Glomerular visceral epithelial cell (primary cell): ENCODE measurements around the gene TMEM37.

Experiments used
- DNase-seq: peaks from one replicate; pipeline ENCODE4 v3.0.0-alpha.2; 2016; ENCODE audit errors: extremely low spot score

The TMEM37 gene

DNA sequence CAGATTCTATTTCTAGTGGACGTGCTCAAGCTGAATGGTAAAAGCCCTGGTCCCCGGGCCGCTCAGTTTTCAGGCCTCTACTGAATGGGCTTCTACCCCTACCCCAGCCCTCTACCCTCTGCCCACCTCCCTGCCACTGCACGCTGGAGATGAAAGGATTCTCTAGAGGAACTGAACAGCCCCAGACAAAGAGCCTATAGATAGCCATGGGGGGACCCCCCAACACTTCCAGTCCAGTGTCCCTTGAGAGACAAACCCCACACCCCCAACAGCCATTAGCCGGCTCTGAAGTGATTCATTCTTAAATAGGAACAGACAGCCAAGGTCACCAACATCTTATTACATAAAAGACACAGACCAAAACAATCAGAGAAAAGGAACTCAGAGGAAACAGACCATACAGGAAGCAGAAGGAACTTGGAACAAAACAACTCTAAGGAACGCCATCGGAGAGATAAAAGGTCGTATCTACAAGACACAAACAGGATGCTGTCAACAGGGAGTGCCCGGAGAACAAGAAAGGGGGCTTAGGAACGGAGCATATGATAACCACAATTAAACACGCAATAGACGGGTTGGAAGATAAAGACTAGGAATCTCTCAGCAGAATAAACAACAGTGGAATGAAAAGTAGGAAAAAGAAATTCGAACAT is 23.5 kb downstream of the TMEM37 start:
- no peak for DNase-seq

- no peak for DNase-seq
These were observed 28.4 kb downstream of the TMEM37 start for GRCh38 chr2:119460076-119460475.

DNA sequence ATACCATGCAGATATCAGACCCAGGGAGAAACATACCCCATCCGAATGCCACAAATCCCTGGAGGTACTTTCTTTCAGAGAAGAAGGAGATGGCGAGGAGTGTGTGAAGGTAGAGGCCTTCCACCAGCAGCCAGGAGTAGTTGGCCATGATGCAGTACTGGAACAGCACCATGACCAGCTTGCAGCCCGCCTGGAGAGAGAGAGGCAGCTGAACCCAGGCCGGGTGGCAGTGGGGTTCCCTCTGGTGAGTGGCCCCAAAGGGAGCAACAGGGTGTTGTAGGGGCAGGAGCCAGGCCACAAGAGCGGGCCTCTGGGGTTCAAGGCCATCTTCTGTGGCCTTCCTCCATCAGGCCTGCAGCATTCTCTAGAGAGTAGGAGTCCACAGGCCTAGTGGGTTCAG is 30.2 kb downstream of the TMEM37 start:
- no peak for DNase-seq

- no peak for DNase-seq
These were observed 30.9 kb downstream of the TMEM37 start for GRCh38 chr2:119462574-119462973.

- no peak for DNase-seq
These were observed 31.5 kb downstream of the TMEM37 start for GRCh38 chr2:119463136-119463535.

DNA sequence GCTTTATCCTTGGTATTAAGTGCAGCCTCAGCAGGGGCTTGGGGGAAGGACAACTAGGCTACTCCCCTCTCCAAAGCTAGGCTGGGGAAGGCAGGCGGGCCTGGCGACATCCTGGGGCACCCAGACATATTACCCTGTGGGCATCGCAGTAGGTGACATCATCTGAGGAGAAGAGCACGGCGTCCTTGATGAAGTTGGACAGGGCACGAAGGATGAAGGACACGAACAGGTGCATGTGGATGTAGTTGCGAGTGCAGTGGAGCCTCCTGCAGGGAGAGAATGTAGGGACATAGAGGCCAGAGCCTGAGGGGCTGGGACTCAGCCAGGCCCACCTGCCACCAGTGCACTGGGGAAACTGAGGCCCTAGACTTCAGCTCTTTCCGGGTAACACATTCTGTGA is 32.3 kb downstream of the TMEM37 start:
- no peak for DNase-seq

DNA sequence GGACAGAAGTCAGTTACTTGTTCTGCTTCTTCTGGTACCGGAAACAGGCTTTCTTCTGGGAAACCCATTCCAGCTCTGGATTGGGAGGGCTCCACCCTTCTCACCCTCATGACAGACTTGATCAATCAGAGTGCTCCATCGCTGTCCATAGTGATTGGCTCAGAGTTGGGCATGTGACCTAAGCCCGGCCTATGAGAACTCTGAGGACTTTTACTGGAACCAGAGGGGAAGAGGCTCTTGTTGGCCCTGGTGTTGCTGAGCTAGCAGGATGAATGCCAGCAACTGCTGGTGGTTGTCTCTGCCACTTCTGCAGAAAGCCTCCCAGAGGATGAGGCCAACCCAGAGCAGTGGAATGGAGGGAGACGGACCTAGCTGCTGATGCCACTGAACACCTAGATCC is 33.3 kb downstream of the TMEM37 start:
- no peak for DNase-seq

- no peak for DNase-seq
These were observed 34.0 kb downstream of the TMEM37 start for GRCh38 chr2:119465687-119466086.

DNA sequence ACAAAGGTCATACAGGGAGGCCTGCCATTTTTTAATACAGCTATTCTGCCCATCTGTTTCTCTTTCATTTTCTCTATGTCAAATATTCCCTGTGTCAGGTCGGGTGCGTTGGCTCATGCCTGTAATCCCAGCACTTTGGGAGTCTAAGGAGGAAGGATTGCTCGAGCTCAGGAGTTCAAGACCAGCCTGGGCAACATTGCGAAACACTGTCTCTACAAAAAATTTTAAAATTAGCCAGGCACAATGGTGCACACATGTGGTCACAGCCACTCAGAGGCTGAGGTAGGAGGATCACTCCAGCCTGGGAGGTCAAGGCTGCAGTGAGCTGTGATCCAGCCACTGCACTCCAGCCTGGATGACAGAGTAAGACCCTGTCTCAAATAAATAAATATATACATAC is 34.7 kb downstream of the TMEM37 start:
- DNase-seq: no peak

DNA sequence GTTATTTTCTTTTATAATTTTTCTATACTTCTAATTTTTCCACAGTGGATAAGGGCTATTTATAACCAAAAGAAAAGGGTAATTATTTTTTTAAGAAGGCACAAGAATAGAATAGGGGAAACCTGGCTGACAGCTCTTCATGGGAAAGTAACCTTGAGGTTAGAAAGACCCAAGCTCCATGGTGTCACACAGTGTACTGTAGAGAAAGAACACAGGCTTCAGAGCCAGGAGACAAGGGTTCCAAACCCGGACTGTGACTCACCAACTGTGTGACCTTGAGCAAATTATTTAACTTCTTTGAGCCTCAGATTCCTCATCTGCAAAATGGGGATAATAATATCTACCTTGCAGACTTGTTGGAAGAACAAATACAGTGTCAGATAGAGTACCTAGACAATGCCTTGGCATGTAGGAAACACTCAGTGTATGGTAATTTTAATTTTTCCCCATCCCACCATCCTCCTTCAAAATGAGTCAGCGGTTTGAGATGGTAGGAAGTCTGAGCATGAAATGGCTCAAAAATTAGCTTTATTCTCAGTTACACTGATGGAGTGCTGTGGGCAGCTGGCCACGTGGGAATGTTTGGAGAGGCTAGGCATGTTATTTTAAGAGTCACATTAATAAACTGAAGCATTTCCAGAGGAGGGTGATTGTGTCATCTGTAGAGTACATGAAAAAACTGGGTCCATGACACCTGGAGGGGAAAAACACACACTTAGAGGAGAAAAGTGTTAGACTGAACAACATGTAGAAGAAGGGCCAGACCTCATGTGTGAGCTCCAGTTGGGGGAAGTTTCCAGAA is 36.7 kb downstream of the TMEM37 start:
- DNase-seq: peak; percentile 11

GRCh38 chr2:119469131-119469530 is 37.5 kb downstream of the TMEM37 start:
- DNase-seq: no peak

DNA sequence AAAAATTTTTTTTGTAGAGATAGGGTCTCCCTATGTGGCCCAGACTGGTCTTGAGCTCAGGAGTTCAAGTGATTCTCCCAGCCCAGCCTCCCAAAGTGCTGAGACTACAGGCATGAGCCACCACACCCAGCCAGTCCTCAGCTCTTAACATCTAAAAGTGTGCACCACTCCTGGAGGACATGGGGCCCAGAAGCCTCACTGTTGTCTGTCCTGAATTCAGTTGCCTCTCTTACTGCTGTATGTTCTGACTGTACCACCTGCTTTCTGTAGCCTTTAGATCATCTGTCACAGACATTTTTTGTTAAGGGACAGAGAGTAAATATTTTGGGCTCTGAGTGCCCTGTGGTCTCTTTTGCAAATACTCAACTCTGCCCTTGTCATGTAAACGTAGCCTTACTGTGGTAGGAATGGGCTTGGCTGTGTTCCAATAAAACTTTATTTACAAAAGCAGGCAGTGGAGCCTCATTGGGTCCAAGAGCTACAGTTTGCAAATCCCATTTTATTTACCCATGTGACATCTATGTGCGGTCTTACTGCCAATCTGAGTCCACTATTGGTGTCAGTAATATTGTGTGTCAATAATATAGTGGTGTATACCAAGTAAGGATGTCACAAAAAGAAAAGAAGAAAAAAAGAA is 38.1 kb downstream of the TMEM37 start:
- DNase-seq: no peak

DNA sequence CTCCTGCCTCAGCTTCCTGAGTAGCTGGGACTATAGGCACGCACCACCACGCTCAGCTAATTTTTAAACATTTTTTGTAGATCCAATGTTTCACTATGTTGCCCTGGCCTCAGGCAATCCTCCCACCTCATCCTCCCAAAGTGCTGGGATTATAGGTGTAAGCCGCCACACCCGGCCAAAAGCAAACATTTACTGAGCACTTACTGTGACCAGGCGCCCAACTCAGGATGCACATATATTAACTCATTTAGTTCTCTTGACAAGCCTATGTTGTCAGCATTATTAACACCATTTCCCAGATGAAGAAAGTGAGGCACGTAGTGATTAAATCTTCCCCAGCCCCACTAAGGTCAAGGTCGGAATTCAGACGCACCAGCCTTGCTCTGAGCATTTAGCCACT is 41.1 kb downstream of the TMEM37 start:
- no peak for DNase-seq

GRCh38 chr2:119473621-119474370 is 42.1 kb downstream of the TMEM37 start:
- DNase-seq: no peak

GRCh38 chr2:119474371-119475224 is 42.9 kb downstream of the TMEM37 start:
- no peak for DNase-seq

- DNase-seq: no peak
These were observed 43.7 kb downstream of the TMEM37 start for GRCh38 chr2:119475225-119475856.

DNA sequence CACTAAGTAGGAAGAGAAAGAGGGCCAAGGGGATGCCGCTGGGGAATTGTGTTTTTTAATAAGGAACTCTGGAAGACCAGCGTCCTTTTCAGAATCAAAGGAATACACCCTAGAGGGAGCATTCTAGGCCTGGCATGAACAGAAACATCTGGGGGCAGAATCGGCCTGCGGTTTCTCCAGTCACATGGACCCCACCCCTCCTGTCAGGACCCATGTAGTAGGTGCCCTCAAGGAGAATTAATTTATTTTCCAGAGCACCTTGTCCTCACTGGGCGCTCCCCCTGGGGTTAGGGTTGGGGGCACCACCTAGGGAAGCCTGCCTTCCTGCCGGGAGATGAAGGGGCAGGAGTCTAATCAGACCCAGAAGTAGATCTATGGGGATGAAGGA is 44.2 kb downstream of the TMEM37 start:
- DNase-seq: no peak

DNA sequence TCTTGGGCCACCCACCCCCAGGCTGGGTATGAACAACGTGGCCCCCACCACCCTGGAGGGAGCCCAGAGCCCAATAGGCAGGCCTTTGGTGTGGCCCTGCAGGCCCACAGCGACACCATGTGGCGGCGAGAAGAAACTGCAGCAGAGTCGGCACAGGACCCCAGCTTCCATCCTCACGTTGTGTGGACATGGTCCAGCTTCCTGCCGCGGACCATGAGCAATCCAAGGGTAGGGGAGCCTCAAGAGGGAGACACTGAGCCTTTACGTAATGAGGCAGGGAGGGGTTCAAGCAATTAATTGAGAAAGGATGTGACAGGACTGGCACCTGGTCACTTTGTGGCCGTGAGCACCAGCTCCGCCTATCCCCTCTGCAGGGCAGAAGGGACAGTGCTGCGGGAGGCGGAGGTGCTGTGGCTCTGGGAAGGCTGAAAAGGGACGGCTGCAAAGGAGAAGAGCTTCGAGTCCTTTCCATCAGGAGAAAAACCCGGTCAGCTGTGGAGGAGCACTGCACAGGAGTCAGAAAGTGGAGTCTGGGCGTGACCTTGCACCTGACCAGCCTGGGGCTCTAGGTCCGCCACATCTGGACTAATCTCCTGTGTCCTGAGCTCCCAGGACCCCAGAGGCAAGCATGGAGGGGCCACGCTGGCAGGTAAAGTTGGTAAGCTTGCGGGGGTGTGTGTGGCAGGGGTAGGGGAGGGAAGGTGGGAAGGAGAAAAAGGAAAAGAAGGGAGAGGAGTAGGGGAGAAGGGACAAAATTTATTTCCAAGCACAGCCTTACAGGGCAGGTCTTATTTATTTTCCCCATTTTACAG is 44.9 kb downstream of the TMEM37 start:
- DNase-seq: peak; percentile 77

- DNase-seq: no peak
These were observed 45.5 kb downstream of the TMEM37 start for GRCh38 chr2:119477113-119477505.
